ENCODE data around the gene SLC22A1.

DNA sequence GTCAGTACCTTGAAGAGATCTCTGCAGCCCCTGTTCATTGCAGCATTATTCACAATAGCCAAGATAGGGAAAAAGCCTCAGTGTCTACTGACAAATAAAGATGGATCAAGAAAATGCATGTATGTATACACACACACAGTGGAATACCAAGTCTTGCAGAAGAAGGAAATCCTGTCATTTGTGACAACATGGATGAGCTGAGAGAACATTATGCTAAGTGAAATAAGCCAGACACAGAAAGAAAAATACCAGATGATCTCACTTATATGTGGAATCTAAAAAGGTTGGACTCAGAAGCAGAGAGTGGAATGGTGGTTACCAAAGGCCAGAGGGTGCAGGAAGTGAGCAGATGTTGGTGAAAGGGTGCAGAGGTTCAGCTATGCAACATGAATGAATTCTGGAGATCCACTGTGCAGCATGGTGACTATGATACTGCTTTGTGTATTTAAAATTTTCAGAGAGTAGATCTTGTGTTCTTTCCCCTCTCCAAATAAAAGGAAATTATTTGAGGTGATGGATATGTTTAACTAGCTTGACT lies 11.0 kb upstream of the SLC22A1 start:
- TF ChIP-seq, protein P1, sequence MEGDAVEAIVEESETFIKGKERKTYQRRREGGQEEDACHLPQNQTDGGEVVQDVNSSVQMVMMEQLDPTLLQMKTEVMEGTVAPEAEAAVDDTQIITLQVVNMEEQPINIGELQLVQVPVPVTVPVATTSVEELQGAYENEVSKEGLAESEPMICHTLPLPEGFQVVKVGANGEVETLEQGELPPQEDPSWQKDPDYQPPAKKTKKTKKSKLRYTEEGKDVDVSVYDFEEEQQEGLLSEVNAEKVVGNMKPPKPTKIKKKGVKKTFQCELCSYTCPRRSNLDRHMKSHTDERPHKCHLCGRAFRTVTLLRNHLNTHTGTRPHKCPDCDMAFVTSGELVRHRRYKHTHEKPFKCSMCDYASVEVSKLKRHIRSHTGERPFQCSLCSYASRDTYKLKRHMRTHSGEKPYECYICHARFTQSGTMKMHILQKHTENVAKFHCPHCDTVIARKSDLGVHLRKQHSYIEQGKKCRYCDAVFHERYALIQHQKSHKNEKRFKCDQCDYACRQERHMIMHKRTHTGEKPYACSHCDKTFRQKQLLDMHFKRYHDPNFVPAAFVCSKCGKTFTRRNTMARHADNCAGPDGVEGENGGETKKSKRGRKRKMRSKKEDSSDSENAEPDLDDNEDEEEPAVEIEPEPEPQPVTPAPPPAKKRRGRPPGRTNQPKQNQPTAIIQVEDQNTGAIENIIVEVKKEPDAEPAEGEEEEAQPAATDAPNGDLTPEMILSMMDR (IDR thresholded peaks at IDR 0.05), result no peak
- TF ChIP-seq, protein P2, sequence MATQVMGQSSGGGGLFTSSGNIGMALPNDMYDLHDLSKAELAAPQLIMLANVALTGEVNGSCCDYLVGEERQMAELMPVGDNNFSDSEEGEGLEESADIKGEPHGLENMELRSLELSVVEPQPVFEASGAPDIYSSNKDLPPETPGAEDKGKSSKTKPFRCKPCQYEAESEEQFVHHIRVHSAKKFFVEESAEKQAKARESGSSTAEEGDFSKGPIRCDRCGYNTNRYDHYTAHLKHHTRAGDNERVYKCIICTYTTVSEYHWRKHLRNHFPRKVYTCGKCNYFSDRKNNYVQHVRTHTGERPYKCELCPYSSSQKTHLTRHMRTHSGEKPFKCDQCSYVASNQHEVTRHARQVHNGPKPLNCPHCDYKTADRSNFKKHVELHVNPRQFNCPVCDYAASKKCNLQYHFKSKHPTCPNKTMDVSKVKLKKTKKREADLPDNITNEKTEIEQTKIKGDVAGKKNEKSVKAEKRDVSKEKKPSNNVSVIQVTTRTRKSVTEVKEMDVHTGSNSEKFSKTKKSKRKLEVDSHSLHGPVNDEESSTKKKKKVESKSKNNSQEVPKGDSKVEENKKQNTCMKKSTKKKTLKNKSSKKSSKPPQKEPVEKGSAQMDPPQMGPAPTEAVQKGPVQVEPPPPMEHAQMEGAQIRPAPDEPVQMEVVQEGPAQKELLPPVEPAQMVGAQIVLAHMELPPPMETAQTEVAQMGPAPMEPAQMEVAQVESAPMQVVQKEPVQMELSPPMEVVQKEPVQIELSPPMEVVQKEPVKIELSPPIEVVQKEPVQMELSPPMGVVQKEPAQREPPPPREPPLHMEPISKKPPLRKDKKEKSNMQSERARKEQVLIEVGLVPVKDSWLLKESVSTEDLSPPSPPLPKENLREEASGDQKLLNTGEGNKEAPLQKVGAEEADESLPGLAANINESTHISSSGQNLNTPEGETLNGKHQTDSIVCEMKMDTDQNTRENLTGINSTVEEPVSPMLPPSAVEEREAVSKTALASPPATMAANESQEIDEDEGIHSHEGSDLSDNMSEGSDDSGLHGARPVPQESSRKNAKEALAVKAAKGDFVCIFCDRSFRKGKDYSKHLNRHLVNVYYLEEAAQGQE (IDR thresholded peaks at IDR 0.05; ENCODE audit: insufficient read depth in 1 of 2, low read depth in 2 of 2, low read length in 1 of 2), result no peak
- TF ChIP-seq POLR2AphosphoS5 (IDR thresholded peaks at IDR 0.05; ENCODE audit: low read depth, low read length), result no peak
- TF ChIP-seq SIN3A (IDR thresholded peaks at IDR 0.05; ENCODE audit: borderline replicate concordance, insufficient read depth, low read depth, low read length), result no peak

All from Panc1 (cell line).